ENCODE results near the gene KHNYN.

KHNYN gene

DNA sequence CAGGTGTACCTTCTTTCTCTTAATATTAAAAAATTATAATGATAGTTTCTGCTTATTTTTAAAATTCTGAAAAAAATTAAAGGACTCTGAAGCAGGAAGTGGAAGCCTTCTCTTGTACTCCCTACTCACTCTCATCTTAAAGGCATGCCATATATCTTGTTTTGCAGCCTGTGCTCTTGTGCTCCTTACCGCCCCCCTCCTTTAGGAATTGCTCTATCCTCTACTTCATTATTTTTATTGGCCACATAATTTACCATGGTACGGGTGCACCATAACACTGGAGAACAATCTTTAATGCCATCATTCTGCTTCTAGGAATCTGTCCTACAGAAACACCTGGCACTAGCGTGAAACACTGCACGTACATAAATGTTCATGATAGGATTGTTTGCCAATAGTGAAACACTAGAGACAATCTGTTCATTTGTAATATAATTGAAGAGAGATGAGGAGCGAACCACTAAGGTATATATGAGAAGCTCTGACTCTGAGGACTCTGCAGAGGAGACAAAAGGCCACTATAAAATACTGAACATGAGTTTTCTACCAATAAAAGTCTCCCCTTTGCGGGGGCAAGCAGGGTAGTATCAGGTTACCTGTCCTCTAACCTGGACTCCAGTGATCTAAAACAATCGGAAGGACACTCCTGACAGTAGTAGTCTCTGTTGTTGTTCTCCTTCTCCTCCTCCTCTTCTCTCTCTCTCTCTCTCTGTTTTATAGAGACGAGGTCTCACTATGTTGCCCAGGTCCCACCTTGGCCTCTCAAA is 37.2 kb upstream of the KHNYN start:
- Histone ChIP-seq H3K27ac (ENCODE audit: low read length) (no peak overlapping the region), H3K4me1 (ENCODE audit: insufficient read depth, low read length) (no peaks in the 10 kb centered on the region), H4K20me1 (ENCODE audit: insufficient read depth, low read length) (no peaks in the 10 kb centered on the region), H3K9me3 (ENCODE audit: insufficient read depth, low read length, severe bottlenecking) (no peaks in the 10 kb centered on the region), H2AFZ (ENCODE audit: low read depth, low read length) (no peak overlapping the region), H3K36me3 (ENCODE audit: insufficient read depth, low read length) (no peaks in the 10 kb centered on the region), H3K9ac (ENCODE audit: low read depth, low read length) (no peak overlapping the region), H3K27me3 (ENCODE audit: insufficient read depth, low read length, poor library complexity) (peaks cover 32% of the 10 kb centered on the region), H3K4me2 (ENCODE audit: insufficient read depth, low read length) (no peak overlapping the region), H3K79me2 (ENCODE audit: insufficient read depth, low read length) (no peaks in the 10 kb centered on the region), H3K4me3 (ENCODE audit: low read depth in 1 of 2, low read length in 2 of 2) (no peak overlapping the region)
- ATAC-seq (ENCODE audit: insufficient read depth, low read depth) = no peak
- TF ChIP-seq, protein P1, sequence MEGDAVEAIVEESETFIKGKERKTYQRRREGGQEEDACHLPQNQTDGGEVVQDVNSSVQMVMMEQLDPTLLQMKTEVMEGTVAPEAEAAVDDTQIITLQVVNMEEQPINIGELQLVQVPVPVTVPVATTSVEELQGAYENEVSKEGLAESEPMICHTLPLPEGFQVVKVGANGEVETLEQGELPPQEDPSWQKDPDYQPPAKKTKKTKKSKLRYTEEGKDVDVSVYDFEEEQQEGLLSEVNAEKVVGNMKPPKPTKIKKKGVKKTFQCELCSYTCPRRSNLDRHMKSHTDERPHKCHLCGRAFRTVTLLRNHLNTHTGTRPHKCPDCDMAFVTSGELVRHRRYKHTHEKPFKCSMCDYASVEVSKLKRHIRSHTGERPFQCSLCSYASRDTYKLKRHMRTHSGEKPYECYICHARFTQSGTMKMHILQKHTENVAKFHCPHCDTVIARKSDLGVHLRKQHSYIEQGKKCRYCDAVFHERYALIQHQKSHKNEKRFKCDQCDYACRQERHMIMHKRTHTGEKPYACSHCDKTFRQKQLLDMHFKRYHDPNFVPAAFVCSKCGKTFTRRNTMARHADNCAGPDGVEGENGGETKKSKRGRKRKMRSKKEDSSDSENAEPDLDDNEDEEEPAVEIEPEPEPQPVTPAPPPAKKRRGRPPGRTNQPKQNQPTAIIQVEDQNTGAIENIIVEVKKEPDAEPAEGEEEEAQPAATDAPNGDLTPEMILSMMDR (IDR thresholded peaks at IDR 0.05; ENCODE audit: borderline replicate concordance, extremely low read depth, low read length, poor library complexity, severe bottlenecking) = no peak
- no peak for TF ChIP-seq EZH2 (IDR thresholded peaks at IDR 0.05; ENCODE audit: borderline replicate concordance, low read depth, low read length, severe bottlenecking)
- DNase-seq = no peak

DNA sequence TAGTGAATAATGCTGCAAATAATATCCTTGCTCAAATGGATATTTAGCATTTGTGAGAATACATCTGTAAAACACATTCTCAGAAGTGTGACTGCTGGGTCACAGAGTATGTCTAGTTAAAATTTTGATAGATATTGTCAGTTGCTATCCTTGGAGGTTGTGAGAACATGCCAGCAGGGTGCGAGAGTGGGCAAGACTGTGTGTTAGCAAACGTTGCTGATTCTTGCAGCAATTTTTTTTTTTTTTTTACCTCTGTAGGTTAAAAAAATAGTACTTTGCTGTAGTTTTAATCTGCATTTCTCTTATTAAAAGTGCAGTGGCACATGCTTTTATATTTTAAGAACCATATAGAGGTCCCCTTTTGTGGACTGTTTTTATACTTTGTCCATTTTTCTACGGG is 35.5 kb upstream of the KHNYN start:
- Histone ChIP-seq H4K20me1 (ENCODE audit: insufficient read depth, low read length) (no peaks in the 10 kb centered on the region), H3K9ac (ENCODE audit: low read depth, low read length) (no peak overlapping the region), H3K4me2 (ENCODE audit: insufficient read depth, low read length) (no peak overlapping the region), H3K27me3 (ENCODE audit: insufficient read depth, low read length, poor library complexity) (peaks cover 38% of the 10 kb centered on the region), H3K4me1 (ENCODE audit: insufficient read depth, low read length) (no peaks in the 10 kb centered on the region), H3K36me3 (ENCODE audit: insufficient read depth, low read length) (no peaks in the 10 kb centered on the region), H3K4me3 (ENCODE audit: low read depth in 1 of 2, low read length in 2 of 2) (no peak overlapping the region), H3K9me3 (ENCODE audit: insufficient read depth, low read length, severe bottlenecking) (no peaks in the 10 kb centered on the region), H3K79me2 (ENCODE audit: insufficient read depth, low read length) (no peaks in the 10 kb centered on the region), H2AFZ (ENCODE audit: low read depth, low read length) (no peak overlapping the region), H3K27ac (ENCODE audit: low read length) (no peak overlapping the region)
- TF ChIP-seq, protein P1 (IDR thresholded peaks at IDR 0.05; ENCODE audit: borderline replicate concordance, extremely low read depth, low read length, poor library complexity, severe bottlenecking) = no peak
- TF ChIP-seq EZH2 (IDR thresholded peaks at IDR 0.05; ENCODE audit: borderline replicate concordance, low read depth, low read length, severe bottlenecking) = no peak
- ATAC-seq (ENCODE audit: insufficient read depth, low read depth) = no peak
- DNase-seq = no peak

DNA sequence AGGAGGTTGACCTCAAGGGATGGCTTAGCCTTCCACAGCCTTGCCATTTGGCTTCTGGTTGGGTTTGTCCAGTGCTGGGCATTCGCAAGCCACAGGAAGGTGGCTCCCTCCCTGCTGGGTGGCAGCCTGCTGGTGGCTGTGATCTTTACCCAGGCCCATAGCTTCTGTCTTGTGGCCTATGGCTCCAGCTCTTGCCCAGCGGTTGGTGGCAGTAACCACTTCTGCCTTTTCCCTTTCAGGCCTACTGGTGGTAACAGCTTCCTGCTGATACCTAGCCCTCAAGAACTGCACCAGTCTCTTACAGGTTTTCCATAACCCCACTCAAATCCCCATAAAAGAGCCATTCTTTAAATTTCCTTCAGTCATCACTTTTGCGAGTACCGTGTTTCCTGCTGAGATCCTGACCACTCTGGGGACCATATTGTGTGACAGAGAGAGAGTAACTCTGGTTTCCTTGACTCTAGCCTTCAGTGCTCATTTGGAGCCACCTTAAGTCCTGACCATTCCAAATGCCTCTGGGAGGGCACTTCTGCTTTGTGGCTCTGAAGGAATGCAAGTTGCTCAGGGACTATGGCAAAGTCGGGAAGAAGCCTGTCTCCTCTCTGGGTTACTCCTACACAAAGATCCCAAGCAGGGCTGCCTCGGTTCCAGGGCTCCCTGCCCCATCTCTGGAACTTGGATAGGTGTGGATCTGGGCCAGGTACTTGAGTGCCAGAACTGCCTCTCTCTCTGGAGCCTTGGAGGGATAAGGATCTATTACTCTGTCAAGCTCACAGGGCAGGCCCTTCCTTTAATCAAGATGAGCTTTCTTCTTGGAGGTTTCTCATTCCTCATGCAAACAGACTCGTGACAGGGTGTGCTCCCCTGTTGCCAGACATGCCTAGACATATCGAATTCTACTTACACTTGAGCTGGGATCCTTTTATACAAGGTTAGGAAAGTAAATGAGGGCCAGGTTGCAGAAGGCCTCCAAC is 33.9 kb upstream of the KHNYN start:
- Histone ChIP-seq H3K27ac (ENCODE audit: low read length) (no peak overlapping the region), H3K27me3 (ENCODE audit: insufficient read depth, low read length, poor library complexity) (peaks cover 38% of the 10 kb centered on the region), H3K9me3 (ENCODE audit: insufficient read depth, low read length, severe bottlenecking) (no peaks in the 10 kb centered on the region), H3K36me3 (ENCODE audit: insufficient read depth, low read length) (no peaks in the 10 kb centered on the region), H3K4me2 (ENCODE audit: insufficient read depth, low read length) (no peak overlapping the region), H3K9ac (ENCODE audit: low read depth, low read length) (no peak overlapping the region), H3K4me3 (ENCODE audit: low read depth in 1 of 2, low read length in 2 of 2) (no peak overlapping the region), H4K20me1 (ENCODE audit: insufficient read depth, low read length) (no peaks in the 10 kb centered on the region), H2AFZ (ENCODE audit: low read depth, low read length) (no peak overlapping the region), H3K4me1 (ENCODE audit: insufficient read depth, low read length) (no peaks in the 10 kb centered on the region), H3K79me2 (ENCODE audit: insufficient read depth, low read length) (no peaks in the 10 kb centered on the region)
- ATAC-seq (ENCODE audit: insufficient read depth, low read depth) = no peak
- no peak for DNase-seq
- no peak for TF ChIP-seq EZH2 (IDR thresholded peaks at IDR 0.05; ENCODE audit: borderline replicate concordance, low read depth, low read length, severe bottlenecking)
- TF ChIP-seq, protein P1 (IDR thresholded peaks at IDR 0.05; ENCODE audit: borderline replicate concordance, extremely low read depth, low read length, poor library complexity, severe bottlenecking) = no peak
